Ureter (tissue), 1 donor: ENCODE measurements around the gene ALLC. TPM values are rescaled to one million over a fixed set of nuclear protein-coding genes. Genes with fewer than 3 reads are reported as not detected.
"Not testable (repeated sequence)": the region's sequence is repeated elsewhere in the genome, so short reads cannot be mapped to it uniquely, and the experiment has no call there.

Source experiments
- DNase-seq: peaks from one replicate; pipeline ENCODE4 v3.0.0-alpha.2; 2020; ENCODE audit warnings: low spot score
- total RNA-seq: library from RNA; stranded (reverse); gene quantifications from one replicate; pipeline ENCODE4 v1.2.4, GENCODE V29; 2023
- donor health status: DM: yes; HTN: yes; CAD: no.

ALLC gene
- not detected for total RNA-seq

DNA sequence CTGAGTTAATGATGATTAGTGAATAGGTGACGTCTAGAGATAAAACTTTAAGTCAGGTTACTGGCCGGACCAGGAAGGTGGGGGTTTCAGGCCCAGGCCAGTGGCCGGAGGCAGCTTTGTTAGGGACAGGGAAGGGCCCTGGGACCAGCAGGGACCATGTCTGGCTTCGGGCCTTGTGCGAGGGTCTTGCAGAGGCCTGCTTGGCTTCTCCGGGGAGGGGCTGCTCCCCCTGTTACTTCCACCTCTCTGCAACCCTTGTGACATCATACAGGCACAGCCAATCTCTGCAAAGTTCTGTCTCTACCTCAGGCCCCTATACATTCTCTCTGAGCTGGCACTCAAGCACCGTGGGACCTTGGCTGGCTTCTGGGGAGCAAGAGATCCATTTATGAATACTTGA, at the start of gene ALLC:
TSS of gene ALLC (plus strand) at position 320 of the 400 bp plus-strand sequence. CDS start 12,958 bp downstream, outside the sequence.
- no peak for DNase-seq

DNA sequence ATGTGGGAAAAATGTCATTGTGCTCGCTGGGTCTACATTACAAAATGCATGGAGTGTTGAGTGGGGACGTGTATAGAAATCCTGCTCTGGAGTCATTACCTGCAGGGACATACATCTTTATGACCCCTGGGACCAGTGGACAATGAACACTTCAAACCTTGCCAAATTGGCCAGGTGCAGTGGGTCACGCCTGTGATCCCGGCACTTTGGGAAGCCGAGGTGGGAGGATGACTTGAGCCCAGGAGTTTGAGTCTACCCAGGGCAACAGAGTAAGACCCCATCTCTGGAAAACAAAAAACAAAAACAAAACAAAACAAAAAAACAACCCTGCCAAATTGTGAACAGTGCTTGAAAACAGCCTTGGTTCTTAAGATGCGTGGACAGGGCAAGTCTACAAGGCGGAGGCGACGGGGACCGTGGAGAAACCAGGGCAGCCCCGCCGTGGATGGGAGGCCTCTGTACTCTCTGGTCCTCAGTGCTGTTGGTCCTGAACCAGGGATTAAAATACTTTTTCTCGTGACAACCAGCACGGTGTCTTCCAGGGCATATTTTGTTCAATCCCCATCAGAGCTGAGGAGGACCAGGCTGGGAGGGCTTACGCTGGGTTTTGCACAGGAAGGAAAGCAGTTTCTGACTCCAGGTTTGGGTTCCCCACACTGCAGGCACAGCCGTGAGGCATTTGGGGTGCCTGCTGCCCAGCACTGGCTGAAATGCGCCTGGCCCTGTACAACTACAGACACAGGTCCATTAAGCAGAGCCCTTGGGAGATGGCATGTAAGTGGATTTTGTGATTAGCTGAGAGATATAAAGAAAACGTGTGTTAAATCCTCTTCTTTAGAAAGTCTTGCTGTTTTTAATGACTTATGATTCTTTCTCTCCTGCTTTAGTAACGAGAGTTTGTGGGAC, 49.4 kb upstream of the ALLC start:
- DNase-seq: peak; percentile 29

DNA sequence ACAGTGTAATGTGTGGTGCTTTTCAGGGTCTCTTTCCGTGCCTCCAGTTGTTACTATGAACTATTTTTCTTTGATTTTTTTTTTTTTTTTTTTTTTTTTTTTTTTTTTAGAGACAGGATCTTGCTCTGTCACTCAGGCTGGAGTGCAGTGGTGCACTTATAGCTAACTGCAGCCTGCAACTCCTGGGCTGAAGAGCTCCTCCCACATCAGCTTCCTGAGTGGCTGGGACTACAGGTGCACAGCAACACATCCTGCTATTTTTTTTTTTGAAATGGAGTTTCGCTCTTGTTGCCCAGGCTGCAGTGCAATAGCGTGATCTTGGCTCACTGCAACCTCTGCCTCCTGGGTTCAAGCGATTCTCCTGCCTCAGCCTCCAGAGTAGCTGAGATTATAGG, 48.7 kb upstream of the ALLC start:
- peak; percentile 31 for DNase-seq

DNA sequence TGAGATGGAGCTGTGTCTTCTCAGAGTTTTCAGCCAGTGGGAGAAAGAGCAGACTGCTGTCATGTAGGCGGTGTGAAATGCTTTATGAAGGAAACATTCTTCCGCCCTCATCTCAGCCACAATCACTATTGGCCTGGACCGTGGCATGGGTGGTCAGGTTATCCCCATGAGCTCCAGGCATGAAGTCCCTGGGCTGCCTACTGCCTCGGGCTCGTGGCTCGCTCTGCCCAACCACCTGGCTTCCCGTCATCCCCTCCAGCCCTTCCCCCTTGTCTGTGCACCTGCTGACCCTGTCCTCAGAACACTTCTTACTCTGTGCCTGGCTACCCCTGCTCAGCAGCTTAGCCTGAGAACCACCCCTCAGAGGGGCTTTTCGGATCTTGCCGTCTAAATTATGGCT, 47.6 kb upstream of the ALLC start:
- DNase-seq: peak; percentile 15

DNA sequence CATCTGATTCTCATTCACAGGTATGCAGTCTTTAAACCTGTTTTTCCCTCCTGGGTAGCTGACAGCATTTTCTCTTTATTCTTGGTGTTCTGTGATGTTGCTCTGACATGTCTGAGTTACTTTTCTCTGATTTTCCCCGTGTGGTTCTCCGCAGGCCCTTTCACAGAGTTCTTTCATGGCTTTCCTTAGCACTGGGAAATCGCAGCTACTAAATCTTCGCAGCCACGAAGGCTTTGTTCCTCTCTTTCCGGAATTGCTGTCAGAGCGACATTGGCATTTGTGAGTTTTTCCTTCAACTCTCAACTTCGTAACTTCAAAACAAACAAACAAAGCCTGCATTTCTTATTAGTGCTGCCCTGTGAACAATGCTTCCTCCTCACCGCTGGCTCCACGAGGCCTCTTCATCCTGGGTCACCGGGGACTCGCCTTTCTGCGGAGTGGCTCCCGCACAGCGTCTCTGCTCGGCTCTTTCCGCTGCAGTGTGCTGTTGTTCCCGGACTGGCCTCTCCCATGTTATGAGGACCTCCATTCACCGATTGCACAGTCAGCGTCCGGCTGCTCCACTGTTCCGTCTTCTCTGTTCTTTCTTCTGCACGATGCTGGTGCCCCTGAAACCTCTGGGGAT, 47.0 kb upstream of the ALLC start:
- DNase-seq: no peak

DNA sequence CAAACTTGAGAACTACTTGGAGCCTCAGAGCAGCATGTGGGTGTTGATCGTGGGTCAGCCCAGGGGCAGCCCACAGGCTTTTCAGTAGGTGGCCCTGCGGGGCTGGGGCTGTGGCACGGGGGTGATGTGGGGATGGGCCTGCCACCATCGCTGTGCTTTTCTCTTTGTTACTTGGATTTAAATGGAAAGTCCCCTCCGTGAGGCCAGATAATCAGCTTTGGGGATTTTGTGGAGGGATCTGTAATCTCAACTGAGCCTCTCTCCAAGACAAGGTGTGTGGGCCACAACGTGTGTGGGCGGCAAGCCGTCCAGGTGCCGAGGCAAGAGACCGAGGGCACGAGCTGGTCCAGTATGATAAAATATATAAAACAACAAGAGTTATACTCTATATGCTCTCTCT, 46.4 kb upstream of the ALLC start:
- no peak for DNase-seq

DNA sequence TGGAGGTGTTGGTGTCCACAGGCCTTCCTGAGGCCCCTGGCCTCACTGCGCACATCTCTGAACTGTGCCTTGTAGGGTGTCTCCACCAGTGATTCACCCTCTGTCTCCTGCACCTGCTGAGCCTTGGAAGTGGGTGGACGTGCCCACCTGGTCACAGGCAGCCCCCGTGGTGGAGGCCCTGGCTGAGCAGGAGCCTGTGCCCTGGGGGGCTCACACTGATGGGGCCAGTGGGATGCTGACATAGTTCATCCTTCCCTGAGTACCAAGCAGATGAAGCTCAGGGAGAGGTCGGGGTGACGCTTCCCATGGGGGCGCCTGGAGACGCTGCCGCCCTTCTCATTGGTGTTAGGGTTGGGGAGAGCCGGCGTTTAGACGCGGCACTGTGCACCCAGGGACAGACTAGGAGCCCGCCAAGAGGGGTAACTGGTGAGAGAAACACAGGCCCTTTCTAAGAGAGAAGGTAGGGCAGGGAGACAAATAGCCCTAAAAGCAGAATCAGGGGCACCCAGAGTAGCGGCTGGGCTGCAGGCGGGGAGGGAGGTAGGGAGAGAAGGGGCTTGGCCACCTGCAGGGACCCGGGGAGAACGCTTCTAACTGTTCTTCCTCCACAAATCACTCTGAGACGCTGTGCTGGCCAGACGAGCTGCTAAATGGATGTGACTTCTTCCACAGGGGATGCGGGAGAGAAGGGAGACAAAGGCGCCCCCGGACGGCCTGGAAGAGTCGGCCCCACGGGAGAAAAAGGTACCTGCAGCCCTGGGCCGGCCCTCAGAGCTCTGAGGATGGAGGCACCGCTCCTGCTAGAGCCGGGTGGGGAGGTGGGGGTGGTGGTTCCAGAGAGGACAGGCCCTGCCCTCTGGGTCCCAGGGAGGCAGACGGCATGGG, 45.1 kb upstream of the ALLC start:
- peak; percentile 30 for DNase-seq

DNA sequence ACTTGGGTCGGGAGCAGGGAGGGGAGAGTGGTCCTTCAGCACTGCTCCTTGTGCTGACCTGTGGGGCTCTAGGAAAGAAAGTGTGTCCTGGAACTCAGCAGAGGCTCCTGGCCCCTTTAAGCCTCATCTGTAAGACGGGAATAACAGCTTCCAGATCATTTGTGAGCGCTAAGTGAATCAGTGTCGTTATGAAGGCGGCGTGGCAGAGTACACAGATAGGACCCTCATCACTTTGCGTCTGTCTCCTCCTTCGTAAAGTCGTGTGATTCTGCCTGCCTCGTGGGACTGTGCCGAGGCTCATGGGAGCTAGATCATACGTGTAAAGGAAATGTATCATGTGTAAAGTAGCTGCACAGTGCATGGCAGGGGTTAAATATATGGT, 44.5 kb upstream of the ALLC start:
- DNase-seq: no peak

DNA sequence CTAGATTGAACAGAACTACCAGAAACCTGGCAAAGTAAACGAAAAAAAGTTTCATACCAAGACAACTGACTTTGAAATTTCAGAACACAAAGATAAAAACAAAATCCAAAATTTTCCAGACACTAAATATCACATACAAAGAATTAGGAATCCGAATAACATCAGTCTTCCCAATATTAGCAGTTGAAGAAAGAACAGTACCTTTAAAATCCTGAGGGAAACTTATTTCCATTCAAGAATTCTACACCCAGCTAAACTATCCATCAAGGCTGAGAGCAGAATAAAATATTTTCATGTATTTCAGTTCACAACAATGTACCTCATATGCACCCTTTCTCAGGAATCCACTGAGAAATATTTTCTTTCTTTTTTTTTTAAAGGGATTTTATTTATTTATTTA, 43.3 kb upstream of the ALLC start:
- DNase-seq: not testable (repeated sequence)

DNA sequence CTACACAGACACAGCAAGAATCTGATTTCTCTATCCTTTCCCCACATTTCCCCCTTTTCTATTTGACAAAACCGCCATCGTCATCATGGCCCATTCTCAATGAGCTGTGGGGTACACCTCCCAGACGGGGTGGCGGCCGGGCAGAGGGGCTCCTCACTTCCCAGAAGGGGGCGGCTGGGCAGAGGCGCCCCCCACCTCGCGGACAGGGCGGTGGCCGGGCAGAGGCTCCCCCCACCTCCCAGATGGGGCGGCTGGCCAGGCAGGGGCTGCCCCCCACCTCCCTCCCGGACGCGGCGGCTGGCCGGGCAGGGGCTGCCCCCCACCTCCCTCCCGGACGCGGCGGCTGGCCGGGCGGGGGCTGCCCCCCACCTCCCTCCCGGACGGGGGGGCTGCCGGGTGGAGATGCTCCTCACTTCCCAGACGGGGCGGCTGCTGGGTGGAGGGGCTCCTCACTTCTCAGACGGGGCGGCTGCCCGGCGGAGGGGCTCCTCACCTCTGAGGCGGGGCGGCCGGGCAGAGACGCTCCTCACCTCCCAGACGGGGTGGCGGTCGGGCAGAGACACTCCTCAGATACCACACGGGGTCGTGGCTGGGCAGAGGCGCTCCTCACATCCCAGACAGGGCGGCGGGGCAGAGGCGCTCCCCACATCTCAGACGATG, 42.3 kb upstream of the ALLC start:
- DNase-seq: not testable (repeated sequence)

DNA sequence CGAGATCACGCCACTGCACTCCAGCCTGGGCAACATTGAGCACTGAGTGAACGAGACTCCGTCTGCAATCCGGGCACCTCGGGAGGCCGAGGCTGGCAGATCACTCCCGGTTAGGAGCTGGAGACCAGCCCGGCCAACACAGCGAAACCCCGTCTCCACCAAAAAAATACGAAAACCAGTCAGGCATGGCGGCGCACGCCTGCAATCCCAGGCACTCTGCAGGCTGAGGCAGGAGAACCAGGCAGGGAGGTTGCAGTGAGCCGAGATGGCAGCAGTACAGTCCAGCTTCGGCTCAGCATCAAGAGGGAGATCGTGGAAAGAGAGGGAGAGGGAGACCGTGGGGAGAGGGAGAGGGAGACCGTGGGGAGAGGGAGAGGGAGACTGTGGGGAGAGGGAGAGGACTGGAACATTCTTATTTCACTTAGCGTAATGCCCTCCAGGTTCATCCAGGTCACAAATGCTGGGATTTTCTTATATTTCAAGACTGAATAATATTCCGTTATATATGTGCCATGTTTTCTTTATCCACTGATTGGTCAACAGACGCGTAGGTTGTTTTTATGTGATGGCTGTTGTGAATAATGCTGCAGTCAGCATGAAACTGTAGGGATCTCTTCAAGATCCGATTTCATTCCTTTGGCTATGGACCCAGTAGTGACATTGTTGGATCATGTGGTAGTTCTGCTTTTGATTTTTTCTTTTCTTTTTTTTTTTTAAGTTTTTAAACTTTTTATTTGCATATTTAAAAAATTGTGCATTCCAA, 41.4 kb upstream of the ALLC start:
- not testable (repeated sequence) for DNase-seq

DNA sequence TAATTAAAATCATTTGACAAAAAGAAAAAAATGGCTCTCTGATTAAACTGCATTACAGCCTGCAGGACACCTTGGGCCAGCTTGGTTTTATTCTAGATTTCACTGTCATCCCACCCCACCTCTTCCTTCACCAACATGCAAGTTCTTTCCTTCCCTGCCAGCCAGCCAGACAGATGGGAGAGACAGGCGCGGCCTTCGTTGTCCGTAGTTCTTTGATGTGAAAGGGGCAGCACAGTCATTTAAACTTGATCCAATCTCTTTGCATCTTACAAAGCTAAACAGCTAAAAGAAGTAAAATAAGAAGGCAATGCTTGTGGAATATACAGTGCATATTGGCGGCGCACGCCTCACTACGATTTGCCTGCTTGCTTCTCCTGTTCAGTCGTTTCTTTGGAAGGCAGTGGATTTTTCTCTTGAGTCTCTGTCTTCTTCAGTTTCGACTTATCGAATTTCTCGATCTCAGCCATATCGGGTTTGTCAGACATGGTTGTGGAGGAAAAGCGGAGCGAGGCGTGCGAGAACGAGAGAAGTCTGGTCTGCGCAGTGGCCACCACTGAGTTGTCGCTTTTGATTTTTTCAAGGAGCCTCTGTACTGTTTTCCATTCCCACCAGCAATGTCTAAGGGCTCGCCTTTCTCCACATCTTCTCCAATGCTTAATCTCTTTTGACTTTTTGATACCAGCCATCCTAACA, 40.7 kb upstream of the ALLC start:
- peak; percentile 27 for DNase-seq

DNA sequence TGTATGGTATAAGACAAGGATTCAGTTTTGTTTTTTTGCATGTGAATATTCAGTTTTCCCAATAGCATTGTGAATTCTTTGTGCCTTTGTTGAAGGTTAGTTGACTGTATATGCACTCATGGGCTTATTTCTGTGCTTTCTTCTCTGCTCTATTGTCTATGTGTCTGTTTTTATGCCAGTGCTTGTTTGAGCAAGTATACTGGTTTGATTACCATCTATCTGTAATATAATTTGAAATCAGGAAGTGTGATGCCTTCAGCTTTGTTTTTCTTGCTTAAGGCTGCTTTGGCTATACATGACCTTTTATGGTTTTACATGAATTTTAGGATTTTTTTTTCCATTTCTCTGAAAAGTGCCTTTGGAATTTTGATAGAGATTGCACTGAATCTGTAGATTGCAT, 39.6 kb upstream of the ALLC start:
- no peak for DNase-seq

DNA sequence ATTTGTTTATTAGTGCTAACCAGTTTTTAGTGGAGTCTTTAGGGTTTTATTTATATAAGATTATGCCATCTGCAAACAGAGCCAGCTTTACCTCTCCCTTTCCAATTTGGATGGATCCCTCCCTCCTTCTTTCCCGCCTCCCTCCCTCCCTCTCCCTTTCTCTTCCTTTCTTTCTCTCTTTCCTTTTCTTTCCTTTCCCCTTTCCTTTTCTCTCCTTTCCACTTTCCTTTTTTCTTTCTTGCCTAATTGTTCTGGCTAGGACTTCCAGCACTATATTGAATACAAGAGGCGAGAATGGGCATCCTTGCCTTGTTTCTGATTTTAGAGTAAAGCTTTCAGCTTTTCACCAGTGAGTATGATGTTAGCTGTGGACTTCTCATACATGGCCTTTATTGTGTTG, 39.0 kb upstream of the ALLC start:
- no peak for DNase-seq

DNA sequence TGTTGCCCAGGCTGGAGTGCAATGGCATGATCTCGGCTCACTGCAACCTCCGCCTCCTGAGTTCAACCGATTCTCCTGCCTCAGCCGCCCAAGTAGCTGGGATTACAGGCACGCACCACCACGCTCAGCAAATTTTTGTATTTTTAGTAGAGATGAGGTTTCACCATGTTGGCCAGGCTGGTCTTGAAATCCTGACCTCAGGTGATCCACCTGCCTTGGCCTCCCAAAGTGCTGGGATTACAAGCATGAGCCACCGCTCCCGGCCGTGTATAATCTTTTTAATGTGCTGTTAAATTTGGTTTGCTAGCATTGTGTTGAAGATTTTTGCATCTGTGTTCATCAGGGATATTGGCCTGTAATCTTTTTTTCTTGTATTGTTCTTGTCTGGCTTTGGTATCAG, 38.3 kb upstream of the ALLC start:
- DNase-seq: peak; percentile 13

DNA sequence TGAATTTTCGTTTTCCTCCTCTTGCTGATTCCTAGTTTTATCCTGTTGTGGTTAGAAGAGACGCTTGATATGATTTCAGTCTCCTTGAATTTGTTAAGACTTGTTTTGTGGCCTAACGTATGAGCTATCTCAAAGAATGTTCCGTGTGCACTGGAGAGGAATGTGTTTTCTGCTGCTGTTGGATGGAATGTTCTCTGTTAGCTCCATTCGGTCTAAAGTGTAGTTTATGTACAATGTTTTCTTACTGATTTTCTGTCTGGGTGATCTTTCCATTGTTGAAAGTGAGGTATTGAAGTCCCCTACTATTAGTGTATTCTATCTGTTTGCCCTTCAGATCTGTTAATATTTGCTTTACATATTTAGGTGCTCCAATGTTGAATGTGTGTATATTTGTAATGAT, 37.2 kb upstream of the ALLC start:
- peak; percentile 32 for DNase-seq

DNA sequence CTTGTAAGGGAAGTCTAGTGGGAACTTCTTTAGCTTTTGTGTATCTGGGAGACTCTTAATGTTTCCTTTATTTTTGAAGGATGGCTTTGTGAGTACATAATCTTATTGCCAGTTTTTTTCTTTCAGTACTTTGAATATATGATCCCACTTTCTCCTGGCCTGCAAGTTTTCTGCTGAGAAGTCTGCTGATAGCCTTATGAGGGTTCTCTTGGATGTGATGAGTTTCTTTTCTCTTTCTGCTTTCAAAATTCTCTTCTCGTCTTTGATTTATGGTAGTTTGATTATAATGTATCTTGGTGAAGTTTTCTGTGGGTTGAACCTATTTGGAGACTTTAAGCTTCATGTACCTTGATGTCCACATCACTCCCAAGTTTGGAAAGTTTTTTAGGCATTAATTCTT, 35.0 kb upstream of the ALLC start:
- no peak for DNase-seq

DNA sequence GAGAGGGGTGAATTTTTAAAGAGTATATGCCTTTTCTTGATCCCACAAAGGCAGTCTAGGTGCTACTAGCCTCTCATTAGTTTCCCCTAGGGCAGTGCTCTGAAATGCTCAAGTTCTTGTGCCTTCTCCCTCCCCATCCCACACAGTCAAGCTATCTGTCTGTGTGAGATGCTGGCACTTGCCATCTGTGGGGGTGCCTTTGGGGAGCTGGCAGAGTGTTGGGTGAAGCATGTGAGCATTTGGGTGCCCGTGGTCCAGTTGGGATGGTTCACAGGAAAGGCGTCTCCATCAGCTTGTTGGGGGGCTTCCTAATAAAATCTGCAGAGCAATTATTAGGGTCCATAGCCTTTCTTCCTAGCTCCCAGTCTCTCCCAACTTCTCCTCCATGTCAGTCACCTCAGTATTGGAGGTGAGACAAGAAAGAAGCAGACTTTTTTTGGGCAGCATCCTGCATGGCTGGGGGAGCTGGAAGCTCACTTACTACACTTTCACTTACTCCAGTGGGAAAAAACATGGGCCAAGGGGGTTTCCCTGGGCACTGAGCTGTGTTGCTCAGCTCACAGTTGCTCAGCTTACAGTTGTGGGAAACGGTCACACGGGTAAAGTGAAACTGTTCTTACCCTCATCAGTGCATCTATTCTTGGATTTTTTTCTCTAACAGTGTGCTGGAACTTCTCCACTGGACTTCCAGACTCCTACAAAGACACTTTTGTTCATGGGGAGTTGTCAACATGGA, 33.8 kb upstream of the ALLC start:
- DNase-seq: peak; percentile 9

DNA sequence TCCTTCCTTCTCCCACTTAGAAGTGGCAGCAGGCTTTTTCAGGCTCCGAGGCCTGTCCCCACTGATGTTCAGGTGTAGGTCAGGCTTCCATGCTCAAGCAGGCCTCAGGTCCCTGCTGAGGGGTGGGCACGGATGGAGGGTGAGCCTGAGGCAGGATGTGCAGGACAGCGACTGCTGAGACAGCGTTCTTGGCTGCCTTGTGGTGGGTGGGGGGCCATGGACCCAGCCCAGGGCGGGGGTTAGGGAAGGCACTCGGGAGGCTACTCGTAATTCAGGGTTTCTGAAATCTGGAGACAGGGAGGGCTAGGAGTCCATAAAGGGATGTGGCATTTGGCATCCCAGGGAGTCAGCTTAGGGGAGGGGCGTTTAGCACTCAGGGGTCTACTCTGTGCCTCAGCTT, 32.8 kb upstream of the ALLC start:
- peak; percentile 32 for DNase-seq
